Kidney glomerular epithelial cell (primary cell): ENCODE data around the gene TOMM22.

Source experiments
- DNase-seq: peaks from one replicate; lab custom pipeline; 2025; lab: John Stamatoyannopoulos, UW

The TOMM22 gene

GRCh38 chr22:38733724-38734381, 52.1 kb downstream of the TOMM22 start:
- DNase-seq = no peak

- no peak for DNase-seq
Measured at GRCh38 chr22:38734421-38735100, 52.8 kb downstream of the TOMM22 start.
